ENCODE measurements around the gene PSKH1. TPM values are rescaled to one million over a fixed set of nuclear protein-coding genes. Genes with fewer than 3 reads are reported as not detected.

PSKH1 gene
- total RNA-seq (2021) (24.2 and 27.4 TPM in 2 replicates), Bru-seq, nascent RNA (percentile 63 among the genes with signal in this experiment), BruChase-seq, experiment 1, labeled RNA remaining after a 2-hour chase (percentile 65 among the genes with signal in this experiment), BruChase-seq, experiment 2, labeled RNA remaining after a 6-hour chase (percentile 75 among the genes with signal in this experiment)
- long read RNA-seq, partial matches to known transcripts, result 0 of 5 reads
- long read RNA-seq, other reads (novel, unspliced or antisense), result 2 of 5 reads

- intact Hi-C loops (cut with micrococcal nuclease; ENCODE audit: unreplicated experiment), result no loop called here
- H3K27ac ChIP-seq (ENCODE audit: low read depth, low read length, poor library complexity, severe bottlenecking), result peak within 1 kb of the TSS; percentile 98
- no peaks in the 10 kb centered on the region for H3K9me3 ChIP-seq (ENCODE audit: low read depth, low read length, poor library complexity, severe bottlenecking)
- TF ChIP-seq CTCF (conservative IDR thresholded peaks at IDR 0.05; ENCODE audit: low read depth, low read length) (no peak), EZH2 (IDR thresholded peaks at IDR 0.05; ENCODE audit: borderline replicate concordance, low read depth, low read length, poor library complexity, severe bottlenecking) (no peak)
- ChIA-PET CTCF (interaction anchor here (1.6 kb wide), 1 partner anchor 9 kb away, joined by 5 read pairs; the partner anchor contains the start of gene NRN1L), POLR2A (ENCODE audit: low non-redundant PET) (interaction anchor here (0.7 kb wide), 1 partner anchor 31 kb away, joined by 3 read pairs; no protein-coding TSS in a partner anchor)
- no TSS peak for BruUV-seq (replicated peaks)
- H3K4me3 ChIP-seq (ENCODE audit: low read depth, low read length, poor library complexity, severe bottlenecking), result peak within 1 kb of the TSS; percentile 100
- no peaks in the 10 kb centered on the region for H3K36me3 ChIP-seq (ENCODE audit: insufficient read depth, low read length, poor library complexity, severe bottlenecking)
- peaks cover 6% of the 10 kb centered on the region for H3K4me1 ChIP-seq (ENCODE audit: insufficient read depth, low read length, poor library complexity, severe bottlenecking)
- H3K27me3 ChIP-seq (replicated peaks; ENCODE audit: insufficient read depth, low read depth, low read length, poor library complexity), result no peaks in the 10 kb centered on the region
- peak; percentile 98 for DNase-seq (ENCODE audit: low spot score)
Measured at GRCh38 chr16:67892899-67893742, at the start of gene PSKH1. Gene PSKH1 (plus strand): TSS chr16:67893254. CDS start chr16:67908750, 15,496 bp downstream.

- intact Hi-C loops (cut with micrococcal nuclease; ENCODE audit: unreplicated experiment), result no loop called here
- peak overlapping the region; percentile 89 for H3K4me3 ChIP-seq (ENCODE audit: low read depth, low read length, poor library complexity, severe bottlenecking)
- H3K27ac ChIP-seq (ENCODE audit: low read depth, low read length, poor library complexity, severe bottlenecking), result peak overlapping the region; percentile 99
- ChIA-PET POLR2A (ENCODE audit: low non-redundant PET) (no interaction called here), CTCF (no interaction called here)
- H3K4me1 ChIP-seq (ENCODE audit: insufficient read depth, low read length, poor library complexity, severe bottlenecking), result peaks cover 34% of the 10 kb centered on the region
- DNase-seq (ENCODE audit: low spot score), result no peak
- no peak for TF ChIP-seq EZH2 (IDR thresholded peaks at IDR 0.05; ENCODE audit: borderline replicate concordance, low read depth, low read length, poor library complexity, severe bottlenecking)
- no peak for TF ChIP-seq CTCF (conservative IDR thresholded peaks at IDR 0.05; ENCODE audit: low read depth, low read length)
- TSS peak; percentile 18 for BruUV-seq (replicated peaks)
- no peaks in the 10 kb centered on the region for H3K27me3 ChIP-seq (replicated peaks; ENCODE audit: insufficient read depth, low read depth, low read length, poor library complexity)
- H3K9me3 ChIP-seq (ENCODE audit: low read depth, low read length, poor library complexity, severe bottlenecking), result no peaks in the 10 kb centered on the region
- H3K36me3 ChIP-seq (ENCODE audit: insufficient read depth, low read length, poor library complexity, severe bottlenecking), result no peaks in the 10 kb centered on the region
Measured at GRCh38 chr16:67843343-67843765, 49.7 kb upstream of the PSKH1 start.

GRCh38 chr16:67844497-67844896 is 48.6 kb upstream of the PSKH1 start:
- CTCF ChIA-PET, result interaction anchor here (1.9 kb wide), 1 partner anchor 28 kb away, joined by 5 read pairs; no protein-coding TSS in a partner anchor
- Histone ChIP-seq H3K27ac (ENCODE audit: low read depth, low read length, poor library complexity, severe bottlenecking) (peak overlapping the region; percentile 22), H3K4me3 (ENCODE audit: low read depth, low read length, poor library complexity, severe bottlenecking) (peak overlapping the region; percentile 89)

More at GRCh38 chr16:67844497-67844896, 48.6 kb upstream of the PSKH1 start:
- TF ChIP-seq CTCF (conservative IDR thresholded peaks at IDR 0.05; ENCODE audit: low read depth, low read length) (no peak), EZH2 (IDR thresholded peaks at IDR 0.05; ENCODE audit: borderline replicate concordance, low read depth, low read length, poor library complexity, severe bottlenecking) (no peak)
- Histone ChIP-seq H3K36me3 (ENCODE audit: insufficient read depth, low read length, poor library complexity, severe bottlenecking) (no peaks in the 10 kb centered on the region), H3K27me3 (replicated peaks; ENCODE audit: insufficient read depth, low read depth, low read length, poor library complexity) (no peaks in the 10 kb centered on the region), H3K9me3 (ENCODE audit: low read depth, low read length, poor library complexity, severe bottlenecking) (no peaks in the 10 kb centered on the region), H3K4me1 (ENCODE audit: insufficient read depth, low read length, poor library complexity, severe bottlenecking) (peaks cover 34% of the 10 kb centered on the region)
- POLR2A ChIA-PET (ENCODE audit: low non-redundant PET), result no interaction called here
- intact Hi-C loops (cut with micrococcal nuclease; ENCODE audit: unreplicated experiment), result no loop called here
- DNase-seq (ENCODE audit: low spot score), result no peak
- BruUV-seq (replicated peaks), result no TSS peak

Data from A673 (cell line).